Testis (tissue), 2 donors: ENCODE results near the gene CAMK2D.

ENCODE experiments used
- CTCF ChIP-seq, 3 experiments: fragments of 450-650 bp in 2 of 3; fragments of 200-600 bp in 1 of 3; sonication (generic) in 1 of 3; IDR thresholded peaks; one replicate each; pipeline ENCODE4 v1.5.1; 2016 to 2019; ENCODE audit warnings: antibody characterized with exemption in 3 of 3, mild to moderate bottlenecking in 2 of 3, moderate library complexity in 1 of 3
- POLR2A ChIP-seq: fragments of 450-650 bp; IDR thresholded peaks from one replicate; pipeline ENCODE4 v1.6.1; 2017; ENCODE audit warnings: antibody characterized with exemption, mild to moderate bottlenecking, moderate library complexity

- TF ChIP-seq CTCF (IDR thresholded peaks at IDR 0.05): no peak
- TF ChIP-seq POLR2A: no peak
Observed at GRCh38 chr4:113468165-113469022, 293.1 kb downstream of the CAMK2D start.
